Sigmoid colon (tissue), 7 donors: ENCODE measurements around the gene PHACTR3. TPM values are rescaled to one million over a fixed set of nuclear protein-coding genes. Genes with fewer than 3 reads are reported as not detected.

Source experiments
- DNase-seq: peaks from one replicate; pipeline ENCODE4 v3.0.0-alpha.2; 2019
- H3K27ac ChIP-seq, 4 donors: fragments of 200-600 bp; sonication (generic); one replicate each; pipeline ENCODE4 v1.5.1; 2016 to 2019; ENCODE audit warnings: mild to moderate bottlenecking in 1 of 4
- H3K27me3 ChIP-seq, 3 donors: fragments of 200-600 bp; sonication (generic); one replicate each; pipeline ENCODE4 v1.5.1; 2019; ENCODE audit warnings: mild to moderate bottlenecking in 1 of 3
- H3K36me3 ChIP-seq, 4 donors: fragments of 200-600 bp; sonication (generic); one replicate each; pipeline ENCODE4 v1.5.1; 2016 to 2019
- H3K4me1 ChIP-seq, 4 donors: fragments of 200-600 bp; sonication (generic); one replicate each; pipeline ENCODE4 v1.5.1; 2017 to 2019
- H3K4me3 ChIP-seq, 4 donors: fragments of 200-600 bp; sonication (generic); one replicate each; pipeline ENCODE4 v1.5.1; 2017 to 2019; ENCODE audit warnings: mild to moderate bottlenecking in 2 of 4, moderate library complexity in 1 of 4
- H3K9me3 ChIP-seq, 4 donors: fragments of 200-600 bp in 3 of 4; sonication (generic) in 3 of 4; one replicate each; pipeline versions ENCODE4 v1.5.1 to v1.6.1; 2013 to 2019
- EP300 ChIP-seq, 4 donors: sonication (generic); formaldehyde crosslinking; IDR thresholded peaks; one replicate each; pipeline ENCODE4 v1.6.1; 2017; ENCODE audit warnings: antibody characterized with exemption in 4 of 4
- POLR2A ChIP-seq, 2 donors: fragments of 450-650 bp; IDR thresholded peaks; one replicate each; pipeline ENCODE4 v1.6.1; 2016; ENCODE audit warnings: antibody characterized with exemption in 2 of 2, mild to moderate bottlenecking in 2 of 2, moderate library complexity in 2 of 2
- POLR2AphosphoS5 ChIP-seq, 4 donors: sonication (generic); formaldehyde crosslinking; IDR thresholded peaks; one replicate each; pipeline ENCODE4 v1.6.1; 2017; ENCODE audit warnings: antibody characterized with exemption in 4 of 4
- WGBS, 2 donors: extraction: QIAGEN DNeasy Blood & Tissue Kit; methylation state at CpG; one replicate each; pipeline ENCODE4 v1.1.7; 2013; 5-methylcytosine and 5-hydroxymethylcytosine counted together
- intact Hi-C: fragments of 100-400 bp; cut with DNase I; formaldehyde crosslinking; loops from one replicate; pipeline ENCODE4 v1.15.1; 2023
- polyA plus RNA-seq, 3 donors: library from polyadenylated mRNA; stranded (reverse); fragments of 200-250 nt; gene quantifications; one replicate each; pipeline ENCODE4 v1.2.3, GENCODE V29; 2013
- total RNA-seq, 4 donors: library from RNA; depleted of rRNA; stranded (reverse); fragments of >200 nt; gene quantifications; one replicate each; pipeline ENCODE4 v1.1.0, GENCODE V29; 2016
- TF ChIP-seq, protein P1 (sequence below), 4 experiments: fragments of 450-650 bp in 3 of 4; fragments of 200-600 bp in 1 of 4; IDR thresholded peaks; one replicate each; pipeline ENCODE4 v1.5.1; 2016 to 2019; ENCODE audit warnings: antibody characterized with exemption in 4 of 4, mild to moderate bottlenecking in 3 of 4, moderate library complexity in 2 of 4
- donor health status: healthy with polysubstance abuse.
- donor health status: Bipolar disorder and iron deficiency.
- donor health status: healthy.

Gene PHACTR3
- total and polyA plus RNA-seq, 7 donors = under 0.01 to 1.5 (median 0.81) TPM

DNA sequence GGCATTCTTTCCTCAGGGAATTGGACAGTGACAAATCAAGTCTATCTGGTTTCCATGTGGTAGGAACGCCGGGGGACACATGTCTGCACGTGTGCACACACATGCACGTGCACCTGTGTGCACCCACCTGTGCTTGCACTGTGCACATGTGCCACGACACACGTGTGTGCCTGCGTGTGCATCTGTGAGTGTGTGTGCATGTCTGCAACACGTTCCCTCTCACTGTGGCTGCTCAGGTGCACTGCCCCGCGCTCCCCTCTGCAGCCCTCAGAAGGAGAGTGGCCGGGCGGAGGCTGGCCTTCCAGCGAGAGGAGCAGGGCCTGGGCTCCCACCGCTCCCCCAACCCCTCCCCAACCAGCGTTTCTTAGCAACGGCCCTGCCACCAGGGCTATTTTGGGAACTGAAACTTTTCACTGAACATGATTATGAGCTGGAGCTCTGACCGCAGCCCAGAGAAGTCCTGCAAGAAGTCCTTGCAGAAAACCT, 147.8 kb downstream of the PHACTR3 start:
- Histone ChIP-seq H3K4me3 (no peak overlapping the region), H3K27ac (no peak overlapping the region), H3K36me3 (no peaks in the 10 kb centered on the region), H3K27me3 (peaks cover 0 to 17% (median 17%) of the 10 kb centered on the region in 3 donors), H3K4me1 (peaks cover 0 to 48% (median 32%) of the 10 kb centered on the region in 4 donors), H3K9me3 (no peaks in the 10 kb centered on the region)
- DNase-seq = no peak
- 39 to 44% methylated on average over 17 of the region's 17 CpGs for WGBS, 2 donors
- intact Hi-C loops = no loop called here
- TF ChIP-seq POLR2A (IDR thresholded peaks at IDR 0.05) (no peak), POLR2AphosphoS5 (IDR thresholded peaks at IDR 0.05) (no peak), EP300 (IDR thresholded peaks at IDR 0.05) (no peak)
- TF ChIP-seq, protein P1, sequence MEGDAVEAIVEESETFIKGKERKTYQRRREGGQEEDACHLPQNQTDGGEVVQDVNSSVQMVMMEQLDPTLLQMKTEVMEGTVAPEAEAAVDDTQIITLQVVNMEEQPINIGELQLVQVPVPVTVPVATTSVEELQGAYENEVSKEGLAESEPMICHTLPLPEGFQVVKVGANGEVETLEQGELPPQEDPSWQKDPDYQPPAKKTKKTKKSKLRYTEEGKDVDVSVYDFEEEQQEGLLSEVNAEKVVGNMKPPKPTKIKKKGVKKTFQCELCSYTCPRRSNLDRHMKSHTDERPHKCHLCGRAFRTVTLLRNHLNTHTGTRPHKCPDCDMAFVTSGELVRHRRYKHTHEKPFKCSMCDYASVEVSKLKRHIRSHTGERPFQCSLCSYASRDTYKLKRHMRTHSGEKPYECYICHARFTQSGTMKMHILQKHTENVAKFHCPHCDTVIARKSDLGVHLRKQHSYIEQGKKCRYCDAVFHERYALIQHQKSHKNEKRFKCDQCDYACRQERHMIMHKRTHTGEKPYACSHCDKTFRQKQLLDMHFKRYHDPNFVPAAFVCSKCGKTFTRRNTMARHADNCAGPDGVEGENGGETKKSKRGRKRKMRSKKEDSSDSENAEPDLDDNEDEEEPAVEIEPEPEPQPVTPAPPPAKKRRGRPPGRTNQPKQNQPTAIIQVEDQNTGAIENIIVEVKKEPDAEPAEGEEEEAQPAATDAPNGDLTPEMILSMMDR (IDR thresholded peaks at IDR 0.05) = no peak

DNA sequence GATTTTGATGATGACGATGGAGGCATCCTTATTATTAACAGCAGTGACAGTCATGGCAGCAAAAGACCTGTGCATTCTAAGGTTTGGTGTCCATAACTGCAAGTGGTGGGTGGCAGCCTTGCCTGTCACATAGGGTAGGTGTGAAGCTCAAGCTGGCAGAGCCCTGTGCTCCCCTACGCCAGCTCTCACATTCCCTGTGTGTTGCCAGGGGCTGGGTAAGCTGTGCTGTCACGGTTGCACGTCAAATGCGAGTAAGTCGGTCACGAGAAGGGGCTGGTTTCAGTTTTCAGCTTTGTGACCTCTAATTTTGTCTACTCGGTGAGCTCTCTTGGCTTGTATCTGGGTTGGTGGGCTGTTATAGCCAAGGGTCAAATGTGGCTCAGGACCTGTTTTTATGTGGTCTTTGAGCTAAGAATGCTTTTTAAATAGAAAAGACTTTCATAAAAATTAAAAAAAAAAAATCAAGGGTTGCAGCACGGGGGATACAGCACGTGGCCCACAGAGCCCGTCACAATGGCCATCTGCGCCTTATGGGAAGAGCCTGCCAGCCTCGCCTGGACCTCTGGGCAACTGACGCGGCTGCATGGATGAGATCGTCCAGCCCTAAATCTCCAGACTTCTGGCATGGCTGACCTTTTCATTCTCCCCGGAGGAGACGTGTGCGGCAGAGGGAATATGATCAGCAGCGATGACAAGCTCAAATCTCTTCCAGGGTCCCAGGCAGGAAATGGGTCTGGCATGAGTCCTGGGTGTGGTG, 148.5 kb downstream of the PHACTR3 start:
- Histone ChIP-seq H3K4me1 (peaks cover 0 to 48% (median 32%) of the 10 kb centered on the region in 4 donors), H3K36me3 (no peaks in the 10 kb centered on the region), H3K4me3 (no peak overlapping the region), H3K27me3 (peaks cover 0 to 19% (median 17%) of the 10 kb centered on the region in 3 donors), H3K9me3 (no peaks in the 10 kb centered on the region), H3K27ac (no peak overlapping the region)
- intact Hi-C loops = no loop called here
- no peak for DNase-seq
- WGBS, 2 donors = 73 to 75% methylated on average over 20 of the region's 20 CpGs
- TF ChIP-seq POLR2AphosphoS5 (IDR thresholded peaks at IDR 0.05) = no peak
- no peak for TF ChIP-seq EP300 (IDR thresholded peaks at IDR 0.05)
- no peak for TF ChIP-seq POLR2A (IDR thresholded peaks at IDR 0.05)
- TF ChIP-seq, protein P1 (IDR thresholded peaks at IDR 0.05) = no peak

GRCh38 chr20:59753836-59754235, 149.5 kb downstream of the PHACTR3 start:
- Histone ChIP-seq H3K4me3 (no peak overlapping the region), H3K9me3 (no peaks in the 10 kb centered on the region), H3K4me1 (peaks cover 0 to 40% (median 25%) of the 10 kb centered on the region in 4 donors), H3K27me3 (peaks cover 0 to 19% (median 17%) of the 10 kb centered on the region in 3 donors), H3K36me3 (no peaks in the 10 kb centered on the region), H3K27ac (no peak overlapping the region)
- intact Hi-C loops = no loop called here
- no peak for TF ChIP-seq POLR2A (IDR thresholded peaks at IDR 0.05)
- TF ChIP-seq, protein P1 (IDR thresholded peaks at IDR 0.05) = no peak
- no peak for TF ChIP-seq EP300 (IDR thresholded peaks at IDR 0.05)
- whole genome bisulfite sequencing, 2 donors = 61 to 76% methylated on average over 10 of the region's 10 CpGs
- no peak for DNase-seq

DNA sequence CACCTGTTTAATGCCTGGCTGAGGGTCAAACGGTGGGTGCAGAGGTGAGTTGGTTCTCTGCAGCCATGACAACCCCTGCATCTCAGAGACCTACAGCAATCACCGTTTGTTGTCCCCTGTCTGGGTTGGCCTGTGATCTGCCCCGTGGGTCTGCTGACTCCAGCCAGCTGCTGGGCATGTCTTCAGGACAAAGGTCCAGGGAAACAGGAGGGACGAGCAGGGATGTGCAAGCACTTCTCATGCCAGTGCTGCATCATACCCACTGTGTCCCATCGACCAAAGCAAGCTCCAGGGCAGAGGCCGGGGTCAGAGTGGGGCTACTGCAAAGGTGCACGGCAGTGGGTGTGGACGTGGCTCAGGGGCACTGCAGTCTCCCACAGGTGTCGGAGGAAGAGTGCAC, 150.2 kb downstream of the PHACTR3 start:
- intact Hi-C loops = no loop called here
- DNase-seq = no peak
- Histone ChIP-seq H3K27ac (no peak overlapping the region), H3K9me3 (no peaks in the 10 kb centered on the region), H3K27me3 (peaks cover 0 to 19% (median 17%) of the 10 kb centered on the region in 3 donors), H3K4me3 (no peak overlapping the region), H3K4me1 (peaks cover 0 to 33% (median 17%) of the 10 kb centered on the region in 4 donors), H3K36me3 (no peaks in the 10 kb centered on the region)
- TF ChIP-seq, protein P1 (IDR thresholded peaks at IDR 0.05) = no peak
- no peak for TF ChIP-seq EP300 (IDR thresholded peaks at IDR 0.05)
- no peak for TF ChIP-seq POLR2A (IDR thresholded peaks at IDR 0.05)
- TF ChIP-seq POLR2AphosphoS5 (IDR thresholded peaks at IDR 0.05) = no peak
- WGBS, 2 donors = 36 to 62% methylated on average over 9 of the region's 9 CpGs
